ENCODE results near the gene ENO2. TPM values are rescaled to one million over a fixed set of nuclear protein-coding genes. Genes with fewer than 3 reads are reported as not detected.
"Not testable (repeated sequence)": the region's sequence is repeated elsewhere in the genome, so short reads cannot be mapped to it uniquely, and the experiment has no call there.

Gene ENO2
- total RNA-seq, 8 experiments from 2014 or later, result 2.6 to 399 (median 169) TPM

DNA sequence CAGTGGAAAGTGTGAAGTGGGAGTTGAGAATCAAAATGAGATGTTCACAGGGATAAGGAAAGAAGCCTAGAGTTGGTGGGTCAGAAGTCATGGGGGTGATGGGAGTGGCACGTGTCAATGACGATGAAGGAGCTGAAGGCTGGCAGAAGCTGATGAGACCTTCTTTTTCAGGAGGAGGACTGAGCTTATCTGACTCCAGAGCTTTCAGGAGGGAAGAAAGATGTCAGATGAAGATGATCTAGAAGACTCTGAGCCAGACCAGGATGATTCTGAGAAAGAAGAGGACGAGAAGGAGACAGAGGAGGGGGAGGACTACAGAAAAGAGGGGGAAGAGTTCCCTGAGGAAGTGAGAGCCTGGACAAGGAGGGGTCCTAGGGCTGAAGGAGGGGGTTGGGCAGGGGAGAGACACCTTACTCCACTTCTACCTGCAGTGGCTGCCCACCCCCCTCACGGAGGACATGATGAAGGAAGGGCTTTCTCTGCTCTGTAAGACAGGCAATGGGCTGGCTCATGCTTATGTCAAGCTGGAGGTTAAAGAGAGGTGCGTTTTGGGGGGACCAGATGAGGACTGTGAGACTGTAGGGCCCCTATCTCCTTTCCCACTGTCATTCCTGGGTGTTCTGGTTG lies 8.9 kb upstream of the ENO2 start:
- Histone ChIP-seq H3K27ac (peak overlapping the region; percentile 63 to 89), H3K4me1 (replicated peaks in 1 of 2) (peaks cover 17% of the 10 kb centered on the region in 2 donors), H3K4me3 (peak overlapping the region; percentile 31 to 48 (median 43))
- ATAC-seq (replicated peaks in 6 of 8), result no peak
- in situ Hi-C loops (cut with MboI; ENCODE audit: low pct_unique_long_range_greater_than_20kb in 2 of 9, low sequenced_read_pairs in 9 of 9, unreplicated experiment in 9 of 9), result no loop called here
- WGBS, 10 experiments, result 20 to 83% (median 60%) methylated on average over 1 to 3 of the region's 5 CpGs; no CpG with 5 or more reads in 4 of the 10 experiments

DNA sequence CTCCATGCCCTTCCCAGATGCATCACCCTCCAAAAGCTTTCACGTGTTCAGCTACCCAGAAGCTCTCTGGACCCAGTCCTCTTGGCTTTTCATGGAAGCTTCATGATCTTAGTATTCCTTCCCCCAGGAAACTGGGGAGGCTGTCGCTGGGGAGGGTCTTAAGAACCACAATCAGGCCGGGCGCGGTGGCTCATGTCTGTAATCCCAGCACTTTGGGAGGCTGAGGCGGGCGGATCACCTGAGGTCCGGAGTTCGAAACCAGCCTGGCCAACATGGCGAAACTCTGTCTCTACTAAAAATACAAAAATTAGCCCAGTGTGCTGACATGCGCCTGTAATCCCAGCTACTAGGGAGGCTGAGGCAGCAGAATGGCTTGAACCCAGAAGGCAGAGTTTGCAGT lies 6.2 kb upstream of the ENO2 start:
- H3K27ac ChIP-seq; H3K4me3 ChIP-seq; in situ Hi-C loops (cut with MboI; ENCODE audit: low pct_unique_long_range_greater_than_20kb in 2 of 9, low sequenced_read_pairs in 9 of 9, unreplicated experiment in 9 of 9); ATAC-seq (replicated peaks in 6 of 8): not testable (repeated sequence)
- 85 to 100% (median 91%) methylated on average over 1 to 9 of the region's 11 CpGs; no CpG with 5 or more reads in 5 of the 10 experiments for WGBS, 10 experiments
- peaks cover 20 to 21% of the 10 kb centered on the region in 2 donors for H3K4me1 ChIP-seq (replicated peaks in 1 of 2)

- ATAC-seq (replicated peaks in 6 of 8), result no peak
- Histone ChIP-seq H3K4me3 (no peak overlapping the region), H3K4me1 (replicated peaks in 1 of 2) (peaks cover 18 to 20% of the 10 kb centered on the region in 2 donors), H3K27ac (no peak overlapping the region)
- WGBS, 10 experiments, result 80 to 100% (median 87%) methylated on average over 1 to 3 of the region's 4 CpGs; no CpG with 5 or more reads in 4 of the 10 experiments
- in situ Hi-C loops (cut with MboI; ENCODE audit: low pct_unique_long_range_greater_than_20kb in 2 of 9, low sequenced_read_pairs in 9 of 9, unreplicated experiment in 9 of 9), result no loop called here
These were observed 4.8 kb upstream of the ENO2 start for GRCh38 chr12:6909421-6910145.

GRCh38 chr12:6912164-6912935 lies 2.0 kb upstream of the ENO2 start:
- ATAC-seq (replicated peaks in 6 of 8), result no peak
- WGBS, 10 experiments, result 75 to 100% (median 91%) methylated on average over 3 to 13 of the region's 15 CpGs; no CpG with 5 or more reads in 3 of the 10 experiments
- Histone ChIP-seq H3K4me3 (no peak overlapping the region), H3K27ac (no peak overlapping the region), H3K4me1 (replicated peaks in 1 of 2) (peaks cover 15 to 16% of the 10 kb centered on the region in 2 donors)
- in situ Hi-C loops (cut with MboI; ENCODE audit: low pct_unique_long_range_greater_than_20kb in 2 of 9, low sequenced_read_pairs in 9 of 9, unreplicated experiment in 9 of 9), result no loop called here

DNA sequence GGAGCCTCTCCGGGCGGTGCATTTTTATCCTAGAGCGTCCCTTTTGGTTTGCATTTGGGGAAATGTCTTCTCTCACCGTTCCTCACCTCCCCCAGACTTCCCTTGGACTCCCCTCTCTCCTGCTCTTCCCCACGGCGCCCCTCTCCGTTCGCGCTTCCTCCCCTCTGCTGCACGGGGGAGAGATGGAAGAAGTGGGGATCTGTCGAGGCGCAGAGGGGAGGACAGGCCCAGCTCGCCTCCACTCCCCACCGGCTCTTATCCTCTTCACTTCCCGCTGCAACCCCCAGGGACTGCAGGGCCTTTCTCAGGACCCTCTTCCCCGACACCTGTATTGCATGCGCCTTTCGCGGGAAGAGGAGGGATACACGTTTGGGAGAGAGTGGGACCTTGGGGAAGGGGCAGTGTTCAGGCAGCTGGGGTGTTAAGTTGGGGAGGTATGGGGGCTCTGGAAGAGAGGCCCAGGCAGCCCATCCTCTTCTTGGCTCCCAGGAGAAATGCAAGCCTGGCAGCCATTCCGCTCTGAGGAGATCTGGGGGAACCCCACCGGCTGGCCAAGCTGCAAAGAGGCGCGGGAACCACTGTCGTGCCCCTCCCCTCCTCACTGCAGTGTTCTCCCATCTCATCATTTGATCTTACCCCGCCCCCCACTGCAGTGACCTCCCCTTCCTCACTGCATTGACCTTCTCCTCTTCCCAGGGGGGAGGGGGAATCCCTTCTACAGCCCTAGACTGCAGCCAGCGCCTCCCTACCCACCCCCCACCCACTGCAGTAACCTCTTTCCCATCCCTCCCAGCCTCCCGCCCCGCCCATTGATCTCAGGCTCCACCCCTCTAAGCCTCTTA lies 788 bp downstream of the ENO2 start:
- Histone ChIP-seq H3K4me3 (peak overlapping the region; percentile 71 to 99 (median 96)), H3K4me1 (replicated peaks in 1 of 2) (peaks cover 15 to 16% of the 10 kb centered on the region in 2 donors), H3K27ac (peak overlapping the region; percentile 88 to 96)
- peak in 6 of 8 experiments; percentile 5 to 64 (median 46) for ATAC-seq (replicated peaks in 6 of 8)
- WGBS, 10 experiments, result no CpG with 5 or more reads among the region's 29 CpGs
- in situ Hi-C loops (cut with MboI; ENCODE audit: low pct_unique_long_range_greater_than_20kb in 2 of 9, low sequenced_read_pairs in 9 of 9, unreplicated experiment in 9 of 9), result no loop called here

DNA sequence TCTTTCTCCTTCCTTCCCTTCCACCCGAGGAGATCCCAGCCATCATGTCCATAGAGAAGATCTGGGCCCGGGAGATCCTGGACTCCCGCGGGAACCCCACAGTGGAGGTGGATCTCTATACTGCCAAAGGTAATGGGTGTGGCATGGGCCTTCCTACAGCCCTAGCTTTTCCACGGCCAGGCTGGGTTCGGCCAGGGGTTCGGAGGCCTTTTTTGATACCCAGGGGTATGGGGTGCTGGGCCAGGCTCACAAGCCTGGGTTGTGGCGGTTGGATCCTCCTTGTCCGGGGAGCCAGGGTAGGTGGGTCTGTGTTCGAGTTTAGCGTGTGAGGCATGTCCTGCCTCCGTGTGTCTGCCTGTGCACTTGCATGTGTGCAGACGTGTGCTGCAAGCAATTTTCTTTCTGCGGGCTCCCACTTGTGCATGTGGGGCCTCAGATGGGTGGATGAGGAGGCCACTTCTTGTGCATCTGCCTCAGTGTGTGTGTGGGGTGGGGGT lies 1.5 kb downstream of the ENO2 start:
- Histone ChIP-seq H3K4me3 (peak overlapping the region; percentile 71 to 99 (median 96)), H3K27ac (no peak overlapping the region), H3K4me1 (replicated peaks in 1 of 2) (peaks cover 15 to 16% of the 10 kb centered on the region in 2 donors)
- in situ Hi-C loops (cut with MboI; ENCODE audit: low pct_unique_long_range_greater_than_20kb in 2 of 9, low sequenced_read_pairs in 9 of 9, unreplicated experiment in 9 of 9), result no loop called here
- no peak for ATAC-seq (replicated peaks in 6 of 8)
- WGBS, 10 experiments, result 22 to 100% (median 90%) methylated on average over 1 to 3 of the region's 14 CpGs; no CpG with 5 or more reads in 6 of the 10 experiments

GRCh38 chr12:6916426-6917200 lies 2.2 kb downstream of the ENO2 start:
- ATAC-seq (replicated peaks in 6 of 8), result no peak
- in situ Hi-C loops (cut with MboI; ENCODE audit: low pct_unique_long_range_greater_than_20kb in 2 of 9, low sequenced_read_pairs in 9 of 9, unreplicated experiment in 9 of 9), result no loop called here
- H3K4me1 ChIP-seq (replicated peaks in 1 of 2), result peaks cover 15 to 16% of the 10 kb centered on the region in 2 donors
- 94 to 100% (median 100%) methylated on average over 1 to 6 of the region's 11 CpGs; no CpG with 5 or more reads in 7 of the 10 experiments for whole genome bisulfite sequencing, 10 experiments
- no peak overlapping the region for H3K27ac ChIP-seq
- peak overlapping the region in 1 of 5 donors; percentile 99 for H3K4me3 ChIP-seq

- Histone ChIP-seq H3K27ac (no peak overlapping the region), H3K4me3 (no peak overlapping the region), H3K4me1 (replicated peaks in 1 of 2) (peaks cover 15 to 16% of the 10 kb centered on the region in 2 donors)
- in situ Hi-C loops (cut with MboI; ENCODE audit: low pct_unique_long_range_greater_than_20kb in 2 of 9, low sequenced_read_pairs in 9 of 9, unreplicated experiment in 9 of 9), result no loop called here
- WGBS, 10 experiments, result 80 to 100% (median 92%) methylated on average over 1 to 5 of the region's 14 CpGs; no CpG with 5 or more reads in 6 of the 10 experiments
- no peak for ATAC-seq (replicated peaks in 6 of 8)
These were observed 3.3 kb downstream of the ENO2 start for GRCh38 chr12:6917491-6918231.

GRCh38 chr12:6919588-6919987 lies 5.2 kb downstream of the ENO2 start:
- in situ Hi-C loops (cut with MboI; ENCODE audit: low pct_unique_long_range_greater_than_20kb in 2 of 9, low sequenced_read_pairs in 9 of 9, unreplicated experiment in 9 of 9), result no loop called here
- Histone ChIP-seq H3K4me1 (replicated peaks in 1 of 2) (peaks cover 12 to 19% of the 10 kb centered on the region in 2 donors), H3K27ac (no peak overlapping the region), H3K4me3 (no peak overlapping the region)
- whole genome bisulfite sequencing, 10 experiments, result 17 to 100% (median 97%) methylated on average over 1 to 5 of the region's 7 CpGs; no CpG with 5 or more reads in 6 of the 10 experiments
- no peak for ATAC-seq (replicated peaks in 6 of 8)

- in situ Hi-C loops (cut with MboI; ENCODE audit: low pct_unique_long_range_greater_than_20kb in 2 of 9, low sequenced_read_pairs in 9 of 9, unreplicated experiment in 9 of 9), result no loop called here
- no peak overlapping the region for H3K27ac ChIP-seq
- 33 to 76% (median 60%) methylated on average over 1 to 5 of the region's 7 CpGs; no CpG with 5 or more reads in 6 of the 10 experiments for WGBS, 10 experiments
- H3K4me1 ChIP-seq (replicated peaks in 1 of 2), result peaks cover 29 to 33% of the 10 kb centered on the region in 2 donors
- no peak for ATAC-seq (replicated peaks in 6 of 8)
- H3K4me3 ChIP-seq, result no peak overlapping the region
These were observed 7.2 kb downstream of the ENO2 start for GRCh38 chr12:6921539-6921938.
